ENCODE data around the gene RGS16.

GRCh38 chr1:182642461-182642860 lies 38.3 kb upstream of the RGS16 start:
- TF ChIP-seq, protein P1, sequence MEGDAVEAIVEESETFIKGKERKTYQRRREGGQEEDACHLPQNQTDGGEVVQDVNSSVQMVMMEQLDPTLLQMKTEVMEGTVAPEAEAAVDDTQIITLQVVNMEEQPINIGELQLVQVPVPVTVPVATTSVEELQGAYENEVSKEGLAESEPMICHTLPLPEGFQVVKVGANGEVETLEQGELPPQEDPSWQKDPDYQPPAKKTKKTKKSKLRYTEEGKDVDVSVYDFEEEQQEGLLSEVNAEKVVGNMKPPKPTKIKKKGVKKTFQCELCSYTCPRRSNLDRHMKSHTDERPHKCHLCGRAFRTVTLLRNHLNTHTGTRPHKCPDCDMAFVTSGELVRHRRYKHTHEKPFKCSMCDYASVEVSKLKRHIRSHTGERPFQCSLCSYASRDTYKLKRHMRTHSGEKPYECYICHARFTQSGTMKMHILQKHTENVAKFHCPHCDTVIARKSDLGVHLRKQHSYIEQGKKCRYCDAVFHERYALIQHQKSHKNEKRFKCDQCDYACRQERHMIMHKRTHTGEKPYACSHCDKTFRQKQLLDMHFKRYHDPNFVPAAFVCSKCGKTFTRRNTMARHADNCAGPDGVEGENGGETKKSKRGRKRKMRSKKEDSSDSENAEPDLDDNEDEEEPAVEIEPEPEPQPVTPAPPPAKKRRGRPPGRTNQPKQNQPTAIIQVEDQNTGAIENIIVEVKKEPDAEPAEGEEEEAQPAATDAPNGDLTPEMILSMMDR (IDR thresholded peaks at IDR 0.05) = no peak
- TF ChIP-seq POLR2A (IDR thresholded peaks at IDR 0.05) = no peak

Measured in Peyer's patch (tissue), 4 donors.